T-helper 1 cell (primary cell): Measurements from ENCODE around the gene PIK3CA.
"Not testable (repeated sequence)": the region's sequence is repeated elsewhere in the genome, so short reads cannot be mapped to it uniquely, and the experiment has no call there.

Source experiments
- DNase-seq, 5 donors: peaks; one replicate each; pipeline ENCODE4 v3.0.0-alpha.2; 2012 to 2020

Gene PIK3CA

GRCh38 chr3:179265875-179266274 is 117.7 kb downstream of the PIK3CA start:
- peak in 1 of 5 donors; percentile 7 for DNase-seq

GRCh38 chr3:179266701-179267211 is 118.6 kb downstream of the PIK3CA start:
- DNase-seq, result no peak

- DNase-seq, result no peak
Measured at GRCh38 chr3:179268400-179269051, 120.4 kb downstream of the PIK3CA start.

GRCh38 chr3:179269152-179269707 is 121.1 kb downstream of the PIK3CA start:
- no peak for DNase-seq

GRCh38 chr3:179272385-179272784 is 124.2 kb downstream of the PIK3CA start:
- DNase-seq, result no peak

- DNase-seq, result not testable (repeated sequence)
Measured at GRCh38 chr3:179274434-179274833, 126.3 kb downstream of the PIK3CA start.

- no peak for DNase-seq
Measured at GRCh38 chr3:179276001-179276400, 127.8 kb downstream of the PIK3CA start.

GRCh38 chr3:179276743-179277142 is 128.6 kb downstream of the PIK3CA start:
- DNase-seq, result no peak

- no peak for DNase-seq
Measured at GRCh38 chr3:179278151-179278550, 130.0 kb downstream of the PIK3CA start.

- DNase-seq, result no peak
Measured at GRCh38 chr3:179278932-179279693, 131.0 kb downstream of the PIK3CA start.

GRCh38 chr3:179279837-179280236 is 131.7 kb downstream of the PIK3CA start:
- DNase-seq, result no peak

GRCh38 chr3:179281825-179282224 is 133.7 kb downstream of the PIK3CA start:
- no peak for DNase-seq

GRCh38 chr3:179286331-179286730 is 138.2 kb downstream of the PIK3CA start:
- no peak for DNase-seq

- no peak for DNase-seq
Measured at GRCh38 chr3:179288845-179289244, 140.7 kb downstream of the PIK3CA start.

GRCh38 chr3:179289295-179289694 is 141.1 kb downstream of the PIK3CA start:
- no peak for DNase-seq
